Measurements from ENCODE around the gene MRPL28. TPM values are rescaled to one million over a fixed set of nuclear protein-coding genes. Genes with fewer than 3 reads are reported as not detected.
A peak's percentile ranks its signal among the peaks of the same experiment; 100 is the strongest.

MRPL28 gene
- total RNA-seq, 4 donors from 2014 or later = 57.9 to 68.2 (median 63.0) TPM

DNA sequence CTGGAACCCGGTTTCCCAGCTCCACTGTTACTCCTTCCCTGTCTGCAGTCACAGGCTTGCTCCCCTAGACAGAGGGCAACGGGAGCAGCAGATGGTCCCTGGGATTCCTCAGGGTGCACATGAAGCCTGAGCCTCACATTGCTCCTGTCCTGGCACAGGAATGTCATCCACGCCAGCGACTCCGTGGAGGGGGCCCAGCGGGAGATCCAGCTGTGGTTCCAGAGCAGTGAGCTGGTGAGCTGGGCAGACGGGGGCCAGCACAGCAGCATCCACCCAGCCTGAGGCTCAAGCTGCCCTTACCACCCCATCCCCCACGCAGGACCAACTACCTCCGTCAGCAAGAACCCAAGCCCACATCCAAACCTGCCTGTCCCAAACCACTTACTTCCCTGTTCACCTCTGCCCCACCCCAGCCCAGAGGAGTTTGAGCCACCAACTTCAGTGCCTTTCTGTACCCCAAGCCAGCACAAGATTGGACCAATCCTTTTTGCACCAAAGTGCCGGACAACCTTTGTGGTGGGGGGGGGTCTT lies 29.8 kb upstream of the MRPL28 start:
- Histone ChIP-seq H3K36me3 (no peaks in the 10 kb centered on the region), H3K4me3 (peak overlapping the region in 3 of 4 donors; percentile 82 to 98 (median 85)), H3K27me3 (no peaks in the 10 kb centered on the region), H3K27ac (peak overlapping the region; percentile 78 to 97 (median 92)), H3K4me1 (peaks cover 11 to 58% (median 12%) of the 10 kb centered on the region in 3 donors), H3K9me3 (no peaks in the 10 kb centered on the region)
- intact Hi-C loops (cut with DNase I) = no loop called here
- TF ChIP-seq, protein P1, sequence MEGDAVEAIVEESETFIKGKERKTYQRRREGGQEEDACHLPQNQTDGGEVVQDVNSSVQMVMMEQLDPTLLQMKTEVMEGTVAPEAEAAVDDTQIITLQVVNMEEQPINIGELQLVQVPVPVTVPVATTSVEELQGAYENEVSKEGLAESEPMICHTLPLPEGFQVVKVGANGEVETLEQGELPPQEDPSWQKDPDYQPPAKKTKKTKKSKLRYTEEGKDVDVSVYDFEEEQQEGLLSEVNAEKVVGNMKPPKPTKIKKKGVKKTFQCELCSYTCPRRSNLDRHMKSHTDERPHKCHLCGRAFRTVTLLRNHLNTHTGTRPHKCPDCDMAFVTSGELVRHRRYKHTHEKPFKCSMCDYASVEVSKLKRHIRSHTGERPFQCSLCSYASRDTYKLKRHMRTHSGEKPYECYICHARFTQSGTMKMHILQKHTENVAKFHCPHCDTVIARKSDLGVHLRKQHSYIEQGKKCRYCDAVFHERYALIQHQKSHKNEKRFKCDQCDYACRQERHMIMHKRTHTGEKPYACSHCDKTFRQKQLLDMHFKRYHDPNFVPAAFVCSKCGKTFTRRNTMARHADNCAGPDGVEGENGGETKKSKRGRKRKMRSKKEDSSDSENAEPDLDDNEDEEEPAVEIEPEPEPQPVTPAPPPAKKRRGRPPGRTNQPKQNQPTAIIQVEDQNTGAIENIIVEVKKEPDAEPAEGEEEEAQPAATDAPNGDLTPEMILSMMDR (IDR thresholded peaks at IDR 0.05) = no peak
- no peak for TF ChIP-seq POLR2A (IDR thresholded peaks at IDR 0.05)
- no peak for DNase-seq
- 54 to 67% methylated on average over 3 to 5 of the region's 10 CpGs for WGBS, 2 donors

- H3K27ac ChIP-seq = peak overlapping the region in 2 of 4 donors; percentile 78 to 97
- intact Hi-C loops (cut with DNase I) = loop anchor here (10.0 kb wide), 1 partner anchor 95 kb away; no protein-coding TSS in a partner anchor
- WGBS, 2 donors = 40 to 100% methylated on average over 1 of the region's 22 CpGs
Measured at GRCh38 chr16:399340-400019, 29.1 kb upstream of the MRPL28 start.

DNA sequence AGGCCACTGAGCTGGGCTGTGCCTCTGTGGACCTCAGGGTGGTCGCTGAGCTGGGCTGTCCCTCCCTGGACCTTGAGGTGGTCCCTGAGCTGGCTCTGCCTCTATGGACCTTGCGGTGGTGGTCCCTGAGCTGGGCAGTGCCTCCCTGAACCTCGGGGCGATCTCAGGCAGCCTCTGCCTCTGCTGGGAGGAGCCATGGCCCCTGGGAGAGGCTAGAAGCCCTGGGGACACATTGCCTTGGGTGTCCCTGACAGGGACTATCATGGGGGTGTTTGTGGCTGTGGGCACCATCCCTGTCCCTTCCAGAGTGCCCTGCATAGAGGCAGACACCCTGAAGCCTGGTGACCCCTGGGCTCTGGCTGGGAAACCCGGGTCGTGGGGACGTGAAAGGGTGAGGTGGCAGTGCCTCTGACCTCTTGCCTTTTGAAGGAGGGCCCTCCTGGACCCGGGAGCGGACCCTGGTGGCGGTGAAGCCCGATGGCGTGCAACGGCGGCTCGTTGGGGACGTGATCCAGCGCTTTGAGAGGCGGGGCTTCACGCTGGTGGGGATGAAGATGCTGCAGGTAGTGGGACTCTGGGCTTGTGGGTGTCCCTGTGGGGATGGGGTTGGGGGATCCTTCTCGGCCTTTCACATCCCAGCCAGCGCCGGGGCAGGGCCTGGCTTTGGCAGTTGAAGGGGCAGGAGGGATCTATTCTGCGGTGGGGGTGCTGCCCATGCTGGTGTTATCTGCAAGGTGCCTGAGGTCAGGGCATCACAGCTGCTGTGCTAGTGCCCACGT lies 28.4 kb upstream of the MRPL28 start:
- Histone ChIP-seq H3K9me3 (no peaks in the 10 kb centered on the region), H3K27me3 (no peaks in the 10 kb centered on the region), H3K36me3 (no peaks in the 10 kb centered on the region), H3K4me1 (peaks cover 11 to 58% (median 12%) of the 10 kb centered on the region in 3 donors), H3K27ac (peak overlapping the region in 3 of 4 donors; percentile 69 to 88 (median 88)), H3K4me3 (no peak overlapping the region)
- WGBS, 2 donors = 71 to 75% methylated on average over 6 to 14 of the region's 24 CpGs
- no peak for DNase-seq
- no peak for TF ChIP-seq POLR2A (IDR thresholded peaks at IDR 0.05)
- TF ChIP-seq, protein P1 (IDR thresholded peaks at IDR 0.05) = no peak
- intact Hi-C loops (cut with DNase I) = loop anchor here (10.0 kb wide), 1 partner anchor 96 kb away; no protein-coding TSS in a partner anchor

More at GRCh38 chr16:399340-400019, 29.1 kb upstream of the MRPL28 start:
- no peak for DNase-seq
- H3K9me3 ChIP-seq = no peaks in the 10 kb centered on the region
- H3K4me1 ChIP-seq = peaks cover 11 to 58% (median 12%) of the 10 kb centered on the region in 3 donors
- H3K4me3 ChIP-seq = no peak overlapping the region
- no peaks in the 10 kb centered on the region for H3K27me3 ChIP-seq
- H3K36me3 ChIP-seq = no peaks in the 10 kb centered on the region
- no peak for TF ChIP-seq POLR2A (IDR thresholded peaks at IDR 0.05)
- TF ChIP-seq, protein P1 (IDR thresholded peaks at IDR 0.05) = no peak

GRCh38 chr16:397736-398332 lies 27.5 kb upstream of the MRPL28 start:
- Histone ChIP-seq H3K36me3 (no peaks in the 10 kb centered on the region), H3K27me3 (no peaks in the 10 kb centered on the region), H3K4me3 (peak overlapping the region; percentile 52 to 89 (median 68)), H3K27ac (peak overlapping the region; percentile 67 to 88 (median 78)), H3K9me3 (no peaks in the 10 kb centered on the region), H3K4me1 (peaks cover 11 to 55% (median 12%) of the 10 kb centered on the region in 3 donors)
- no peak for DNase-seq
- intact Hi-C loops (cut with DNase I) = loop anchor here (10.0 kb wide), 1 partner anchor 97 kb away; no protein-coding TSS in a partner anchor
- 7 to 42% methylated on average over 4 to 9 of the region's 29 CpGs for WGBS, 2 donors
- no peak for TF ChIP-seq POLR2A (IDR thresholded peaks at IDR 0.05)
- TF ChIP-seq, protein P1 (IDR thresholded peaks at IDR 0.05) = peak in 5 of 6 experiments; percentile 34 to 63 (median 52)
